GM12878 (cell line): ENCODE measurements around the gene TBC1D22B. TPM values are rescaled to one million over a fixed set of nuclear protein-coding genes. Genes with fewer than 3 reads are reported as not detected.

Experiments used
- ATAC-seq: fragments of 200-7000 bp; cut with Tn5 transposase; 3 replicates; pipeline ENCODE4 v1.9.1; 2020; ENCODE audit warnings: mild to moderate bottlenecking, moderate library complexity
- BruUV-seq: library from RNA; stranded (reverse); fragments of 400-500 nt; replicated peaks from 2 replicates; lab custom pipeline; 2021; lab: Mats Ljungman, UMichigan
- CTCF ChIA-PET: fragments of 300-600 bp; sonication (Branson Sonifier 250); formaldehyde crosslinking; extraction: SDS; loops from one replicate; lab custom pipeline; 2021; ENCODE audit warnings: inconsistent platforms; lab: Yijun Ruan, JAX
- POLR2A ChIA-PET: fragments of 350-600 bp; formaldehyde crosslinking; extraction: SDS; loops from one replicate; lab custom pipeline; 2021; ENCODE audit warnings: inconsistent platforms; lab: Charles Lee
- RAD21 ChIA-PET: fragments of 300-600 bp; sonication (Branson Sonifier 250); formaldehyde crosslinking; loops from one replicate; lab custom pipeline; 2023; ENCODE audit warnings: antibody characterized with exemption; ENCODE audit not compliant: unreplicated experiment; lab: Charles Lee
- SMC1A ChIA-PET: fragments of 300-600 bp; sonication (Branson Sonifier 250); formaldehyde crosslinking; loops from one replicate; lab custom pipeline; 2023; ENCODE audit not compliant: unreplicated experiment, uncharacterized antibody; lab: Charles Lee
- DNase-seq: peaks from one replicate; pipeline ENCODE4 v3.0.0-alpha.2; 2011; ENCODE audit warnings: low read depth, low spot score
- FAIRE-seq: peaks from 3 replicates; lab custom pipeline; 2011; peaks lifted over from hg19 to GRCh38; lab: Jason Lieb, UNC
- H2AFZ ChIP-seq: 2 replicates; pipeline ENCODE4 v1.6.0; 2011; ENCODE audit warnings: low read depth, low read length, control low read depth; ENCODE audit not compliant: control insufficient read depth
- H3K27ac ChIP-seq: 2 replicates; pipeline ENCODE4 v1.5.1; 2011; ENCODE audit warnings: control low read depth; ENCODE audit not compliant: control insufficient read depth, insufficient read depth
- H3K27me3 ChIP-seq, 2 experiments: replicated peaks in 1 of 2; 2 replicates each; pipeline versions ENCODE4 v1.6.0 to v1.6.1; 2011; ENCODE audit warnings: low read length in 1 of 2; ENCODE audit not compliant: control insufficient read depth in 2 of 2, insufficient read depth in 2 of 2
- H3K36me3 ChIP-seq, 2 experiments: 2 replicates each; pipeline ENCODE4 v1.5.1; 2011; ENCODE audit warnings: low read length in 1 of 2; ENCODE audit not compliant: control insufficient read depth in 2 of 2, insufficient read depth in 2 of 2
- H3K4me1 ChIP-seq: 2 replicates; pipeline ENCODE4 v1.6.1; 2011; ENCODE audit warnings: mild to moderate bottlenecking, low read length, moderate library complexity, mixed read lengths; ENCODE audit not compliant: control insufficient read depth, insufficient read depth
- H3K4me2 ChIP-seq: 2 replicates; pipeline ENCODE4 v1.6.0; 2011; ENCODE audit warnings: control low read depth; ENCODE audit not compliant: control insufficient read depth, insufficient read depth
- H3K4me3 ChIP-seq: fragments of 200-600 bp; sonication (generic); 2 replicates; pipeline ENCODE4 v1.5.1; 2016
- H3K79me2 ChIP-seq: 2 replicates; pipeline ENCODE4 v1.6.0; 2011; ENCODE audit warnings: low read length; ENCODE audit not compliant: control insufficient read depth, insufficient read depth
- H3K9ac ChIP-seq: 2 replicates; pipeline ENCODE4 v1.8.0; 2011; ENCODE audit warnings: low read length, control low read depth, mixed read lengths; ENCODE audit not compliant: control insufficient read depth, insufficient read depth
- H3K9me3 ChIP-seq: replicated peaks from 3 replicates; pipeline ENCODE4 v1.5.1; 2011; ENCODE audit warnings: mild to moderate bottlenecking, low read length; ENCODE audit not compliant: control insufficient read depth, insufficient read depth
- H4K20me1 ChIP-seq: 2 replicates; pipeline ENCODE4 v1.6.0; 2011; ENCODE audit not compliant: control insufficient read depth, insufficient read depth
- ESRRA ChIP-seq: IDR thresholded peaks from 2 replicates; pipeline ENCODE4 v1.6.1; 2012; ENCODE audit warnings: mild to moderate bottlenecking, low read length, improper control_type of control experiment
- FOXK2 ChIP-seq: fragments of 450-650 bp; IDR thresholded peaks from 2 replicates; pipeline ENCODE4 v1.6.1; 2017; ENCODE audit warnings: mild to moderate bottlenecking, moderate library complexity
- KLF5 ChIP-seq: fragments of 450-650 bp; IDR thresholded peaks from 2 replicates; pipeline ENCODE4 v1.6.1; 2014; ENCODE audit warnings: mild to moderate bottlenecking; ENCODE audit not compliant: partially characterized antibody
- PAX5 ChIP-seq: IDR thresholded peaks from 2 replicates; pipeline ENCODE4 v1.6.1; 2011; ENCODE audit warnings: low read depth, low read length, borderline replicate concordance
- STAT1 ChIP-seq: fragments of 450-650 bp; conservative IDR thresholded peaks from 2 replicates; pipeline ENCODE4 v1.6.1; 2014; ENCODE audit warnings: antibody characterized with exemption, mild to moderate bottlenecking
- TCF7 ChIP-seq: IDR thresholded peaks from 2 replicates; pipeline ENCODE4 v1.6.1; 2014; ENCODE audit warnings: antibody characterized with exemption, borderline replicate concordance
- YBX1 ChIP-seq: fragments of 450-650 bp; IDR thresholded peaks from 2 replicates; pipeline ENCODE4 v1.6.1; 2016; ENCODE audit warnings: antibody characterized with exemption
- ZZZ3 ChIP-seq: IDR thresholded peaks from 2 replicates; pipeline ENCODE4 v1.6.1; 2011; ENCODE audit warnings: low read depth; ENCODE audit not compliant: control insufficient read depth, insufficient read length
- WGBS: methylation state at CpG from one replicate; pipeline ENCODE4 v1.1.6; 2016; ENCODE audit warnings: low lambda C conversion rate; ENCODE audit not compliant: insufficient replicate concordance, insufficient coverage; ENCODE audit errors: missing lambda C conversion rate; 5-methylcytosine and 5-hydroxymethylcytosine counted together
- in situ Hi-C: fragments of 300-500 bp; cut with MboI; formaldehyde crosslinking; loops from 9 replicates; pipeline ENCODE4 v1.14.3; 2018; ENCODE audit warnings: mixed read lengths
- intact Hi-C: fragments of 100-400 bp; cut with micrococcal nuclease; formaldehyde crosslinking; loops from one replicate; pipeline ENCODE4 v1.14.2; 2022; ENCODE audit not compliant: unreplicated experiment
- polyA plus RNA-seq, 11 experiments: library from polyadenylated mRNA; depleted of rRNA in 4 of 11; unstranded in 6 of 11; stranded (reverse) in 5 of 11; fragments of >200 nt; fragmentation: Nextera tagmentation in 4 of 11; fragmentation: Illumina TruSeq in 1 of 11; extraction: Ambion mirVana in 4 of 11; extraction: Trizol in 1 of 11; gene quantifications; 1 replicate in 1 of 11; 2 replicates in 10 of 11; pipeline versions ENCODE4 v1.2.1 to v1.2.3, GENCODE V29; 2011 to 2016; ENCODE audit warnings: inconsistent platforms in 2 of 11, missing spikeins in 2 of 11, low read depth in 1 of 11
- total RNA-seq, 4 experiments: library from RNA; depleted of rRNA in 3 of 4; stranded (reverse); fragments of >200 nt in 3 of 4; fragmentation: Illumina TruSeq in 1 of 4; extraction: Trizol in 1 of 4; gene quantifications; 2 replicates each; pipeline versions ENCODE4 v1.2.1 to v1.2.3, GENCODE V29; 2013 to 2021

Gene TBC1D22B
- total and polyA plus RNA-seq, 10 of the 15 experiments (the other 5 are each of a cell fraction or from before 2014, with no cell fraction given), result 3.4 to 18.7 (median 14.1) TPM

DNA sequence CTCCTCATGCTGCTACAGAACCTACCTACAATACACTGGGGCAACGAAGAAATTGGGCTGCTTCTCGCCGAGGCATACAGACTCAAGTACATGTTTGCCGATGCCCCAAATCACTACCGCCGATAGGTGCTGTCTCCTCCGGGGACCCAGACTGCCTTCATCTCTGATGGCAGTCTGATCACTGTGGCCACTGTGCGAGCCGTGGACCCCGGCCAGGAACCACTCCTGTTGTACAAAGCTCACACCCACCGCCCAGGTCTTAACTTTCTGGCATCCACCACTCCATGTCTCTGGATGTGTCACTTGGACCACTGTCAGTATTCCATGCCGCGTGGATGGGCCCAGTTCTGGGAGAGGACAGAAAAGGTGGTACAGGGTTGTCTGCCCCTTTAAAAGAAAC lies 73.5 kb downstream of the TBC1D22B start:
- FAIRE-seq, result no peak
- H3K9ac ChIP-seq, result no peak overlapping the region
- no peaks in the 10 kb centered on the region for H3K9me3 ChIP-seq
- no peak for ATAC-seq
- H3K4me3 ChIP-seq, result no peak overlapping the region
- no peak for TF ChIP-seq STAT1
- H3K27ac ChIP-seq, result no peak overlapping the region
- ChIA-PET RAD21 (no interaction called here), SMC1A (no interaction called here), POLR2A (no interaction called here), CTCF (no interaction called here)
- no peaks in the 10 kb centered on the region for H3K79me2 ChIP-seq
- intact Hi-C loops (no loop called here), in situ Hi-C loops (no loop called here)
- WGBS, result 98% methylated on average over 10 of the region's 13 CpGs
- peaks cover 0 to 6% of the 10 kb centered on the region in 2 experiments; a peak in 3 of 4 replicates for H3K36me3 ChIP-seq
- no peaks in the 10 kb centered on the region for H4K20me1 ChIP-seq
- DNase-seq, result no peak
- no peak overlapping the region for H3K4me2 ChIP-seq
- no peak overlapping the region for H2AFZ ChIP-seq
- no peaks in the 10 kb centered on the region for H3K27me3 ChIP-seq
- no peaks in the 10 kb centered on the region for H3K4me1 ChIP-seq
- BruUV-seq, result no TSS peak

DNA sequence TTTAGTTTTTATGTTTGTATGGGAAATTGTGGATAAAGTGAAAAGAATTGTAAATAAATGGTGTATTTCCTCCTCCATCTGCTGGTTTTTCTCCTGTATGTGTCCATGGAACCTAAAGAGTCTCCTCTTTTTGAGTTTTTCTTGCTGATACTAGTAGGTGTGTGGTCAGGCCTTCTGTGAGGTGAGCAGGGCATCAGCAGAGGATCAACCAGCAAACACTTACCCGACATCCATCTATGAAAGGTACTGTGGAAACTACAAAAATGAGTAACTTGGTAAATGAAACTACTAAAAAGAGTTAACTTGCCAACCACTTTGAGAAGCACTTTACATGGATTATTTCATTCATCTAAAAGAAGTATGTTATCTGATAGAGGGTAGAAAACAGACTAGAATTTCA lies 75.3 kb downstream of the TBC1D22B start:
- in situ Hi-C loops (no loop called here), intact Hi-C loops (no loop called here)
- Histone ChIP-seq H3K36me3 (peaks cover 0 to 6% of the 10 kb centered on the region in 2 experiments; a peak in 3 of 4 replicates), H3K79me2 (no peaks in the 10 kb centered on the region), H3K27me3 (no peaks in the 10 kb centered on the region), H3K9ac (no peak overlapping the region), H4K20me1 (no peaks in the 10 kb centered on the region), H3K4me3 (no peak overlapping the region), H3K4me1 (no peaks in the 10 kb centered on the region), H3K27ac (no peak overlapping the region), H3K9me3 (no peaks in the 10 kb centered on the region), H2AFZ (no peak overlapping the region), H3K4me2 (no peak overlapping the region)
- DNase-seq, result no peak
- ChIA-PET CTCF (no interaction called here), RAD21 (no interaction called here), POLR2A (no interaction called here), SMC1A (no interaction called here)
- TF ChIP-seq TCF7 (no peak), ESRRA (no peak), KLF5 (no peak), PAX5 (no peak), ZZZ3 (no peak), YBX1 (no peak), FOXK2 (no peak)
- FAIRE-seq, result no peak
- 68% methylated on average over 1 of the region's 1 CpG for WGBS
- no TSS peak for BruUV-seq
- ATAC-seq, result no peak
